GM19193 (cell line): Measurements from ENCODE around the gene OTOR.

Source experiments
- POLR2A ChIP-seq: IDR thresholded peaks from 4 replicates; pipeline ENCODE4 v1.6.1; 2011; ENCODE audit not compliant: insufficient read depth, insufficient read length; ENCODE audit errors: extremely low read depth

OTOR gene

DNA sequence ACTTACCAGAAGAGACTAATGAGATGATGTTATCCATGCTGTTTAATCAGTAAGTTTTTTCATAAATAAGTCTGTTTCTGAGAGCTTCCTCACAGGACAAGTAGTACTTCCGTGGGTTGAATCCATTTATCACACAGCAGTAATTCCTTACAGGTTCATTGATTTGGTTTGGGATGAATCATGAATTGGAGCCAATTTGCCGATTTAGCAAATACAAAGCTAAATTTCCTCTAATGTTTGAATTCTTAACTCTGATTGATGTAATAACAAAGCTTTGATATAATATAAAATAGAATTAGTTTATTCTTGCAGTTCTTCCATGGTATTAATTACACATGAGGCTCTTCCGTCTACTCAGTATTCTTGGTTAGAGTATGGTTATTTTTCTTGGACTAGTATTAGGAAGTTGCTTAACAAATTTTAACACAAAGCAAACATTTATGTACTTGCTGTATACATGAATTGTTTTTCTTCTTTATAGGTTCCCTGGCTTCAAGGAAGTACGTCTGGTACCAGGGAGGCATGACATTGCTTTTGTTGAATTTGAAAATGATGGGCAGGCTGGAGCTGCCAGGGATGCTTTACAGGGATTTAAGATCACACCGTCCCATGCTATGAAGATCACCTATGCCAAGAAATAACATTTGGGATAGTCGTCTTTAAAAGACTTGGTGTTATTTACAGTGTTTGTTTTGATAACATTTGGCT is 7.6 kb upstream of the OTOR start:
- TF ChIP-seq POLR2A: no peak

DNA sequence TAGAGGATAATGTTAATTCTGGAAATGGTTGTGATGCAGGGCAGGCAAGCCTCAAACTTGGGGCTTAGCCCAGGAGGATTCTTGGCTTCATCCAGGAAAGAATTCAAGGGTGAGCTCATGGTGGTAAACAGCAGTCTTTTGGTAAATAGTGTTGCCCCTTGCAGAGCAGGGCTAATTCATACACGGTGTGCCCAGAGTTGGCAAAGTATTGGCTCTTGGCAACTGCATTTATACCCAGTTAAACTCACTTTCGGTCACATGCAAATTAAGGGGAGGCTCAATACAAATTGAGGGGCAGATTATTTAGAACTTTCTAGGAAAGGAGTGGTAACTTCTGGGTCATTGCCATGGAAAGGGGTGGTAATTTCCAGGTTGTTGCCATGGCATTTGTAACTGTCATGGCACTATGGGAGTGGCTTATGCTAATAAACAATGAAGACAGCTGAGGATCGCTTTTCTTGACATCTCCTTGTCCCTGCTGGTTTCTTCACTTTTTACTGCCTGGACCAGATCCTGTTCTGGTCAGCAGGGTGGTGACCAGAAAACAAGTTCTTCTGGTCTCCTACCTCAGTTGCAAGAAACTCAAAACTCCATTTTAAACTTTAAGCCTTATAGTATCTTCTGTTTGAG is 3.9 kb upstream of the OTOR start:
- TF ChIP-seq POLR2A: no peak

DNA sequence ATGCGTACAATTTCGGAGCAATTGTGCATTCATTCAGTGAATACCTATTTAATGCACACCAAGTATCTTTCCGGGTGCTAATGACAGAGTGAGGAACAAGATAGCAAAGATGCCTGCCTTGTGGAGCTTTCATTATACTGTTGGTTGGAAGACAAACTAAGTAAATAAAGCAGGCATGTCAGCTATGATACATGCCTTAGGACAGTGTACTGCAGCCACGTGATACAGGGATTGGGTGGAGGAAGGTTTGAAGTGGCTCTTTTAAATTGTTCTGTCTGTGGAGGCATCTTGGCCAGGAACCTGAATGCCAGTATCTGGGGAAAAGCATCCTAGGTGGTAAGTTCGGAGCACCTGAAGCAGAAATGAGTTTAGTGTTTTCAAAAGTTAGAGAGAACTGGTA is 3.0 kb upstream of the OTOR start:
- TF ChIP-seq POLR2A: no peak

DNA sequence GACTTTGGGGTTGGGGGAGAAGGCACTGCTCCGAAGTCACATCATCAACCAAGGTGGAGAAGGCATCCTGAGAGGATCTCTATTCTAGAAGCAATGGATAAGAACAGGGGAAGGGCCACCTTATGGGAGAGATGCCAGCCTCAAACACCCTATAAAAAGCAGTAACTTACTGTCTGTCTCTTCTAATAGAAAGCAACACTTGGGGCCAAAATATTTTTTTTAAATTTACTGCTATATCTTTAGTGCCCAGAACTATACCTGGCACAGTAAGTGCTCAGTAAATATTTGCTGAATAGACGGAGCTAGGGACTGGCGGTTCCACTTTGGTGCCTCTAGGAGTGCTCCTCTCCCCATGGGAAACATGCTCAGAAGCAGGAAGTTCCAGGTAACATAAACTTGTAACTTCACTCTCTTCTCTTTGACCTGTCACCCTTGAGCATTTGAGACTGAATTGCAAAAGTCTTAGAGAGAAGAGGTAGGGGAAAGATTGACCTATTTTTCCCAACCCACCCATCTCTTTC is 807 bp upstream of the OTOR start:
- no peak for TF ChIP-seq POLR2A

DNA sequence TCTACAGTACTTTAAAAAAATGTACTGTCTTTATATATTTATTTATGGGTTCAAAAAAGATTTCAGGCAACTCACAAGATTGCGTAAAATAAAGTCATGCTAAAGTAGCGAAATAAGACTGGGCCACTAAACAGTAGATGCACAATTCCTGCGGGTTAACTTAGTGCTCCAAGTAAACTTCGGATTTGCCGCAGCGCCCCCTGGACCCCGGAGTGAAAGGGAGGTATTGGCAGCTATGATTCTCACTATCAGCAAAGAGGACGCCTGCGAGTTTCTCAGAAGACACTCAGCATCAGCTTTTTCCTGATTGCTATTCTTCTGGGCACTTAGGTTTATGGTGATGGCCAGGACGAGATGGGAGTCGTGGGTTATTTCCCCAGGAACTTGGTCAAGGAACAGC is 1.4 kb downstream of the OTOR start:
- TF ChIP-seq POLR2A: no peak

DNA sequence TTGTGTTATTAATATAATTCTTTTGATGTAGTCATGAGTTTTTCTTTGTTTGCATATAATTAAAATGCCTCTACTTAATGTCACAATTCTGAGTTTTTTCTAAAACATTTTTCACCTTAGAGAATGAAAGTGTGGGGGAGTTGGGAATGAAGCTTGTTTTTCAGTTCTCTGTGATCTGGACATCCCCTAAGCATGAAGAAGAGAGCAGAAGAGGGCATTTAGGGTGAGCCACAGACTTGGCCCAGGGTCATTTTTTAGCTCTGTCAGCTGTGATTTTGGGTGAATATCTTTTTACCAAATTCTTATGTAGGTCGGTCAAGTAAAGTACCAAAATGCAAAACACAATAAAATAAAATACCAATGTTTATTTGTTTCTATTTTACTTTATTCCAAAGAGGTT is 3.9 kb downstream of the OTOR start:
- no peak for TF ChIP-seq POLR2A

DNA sequence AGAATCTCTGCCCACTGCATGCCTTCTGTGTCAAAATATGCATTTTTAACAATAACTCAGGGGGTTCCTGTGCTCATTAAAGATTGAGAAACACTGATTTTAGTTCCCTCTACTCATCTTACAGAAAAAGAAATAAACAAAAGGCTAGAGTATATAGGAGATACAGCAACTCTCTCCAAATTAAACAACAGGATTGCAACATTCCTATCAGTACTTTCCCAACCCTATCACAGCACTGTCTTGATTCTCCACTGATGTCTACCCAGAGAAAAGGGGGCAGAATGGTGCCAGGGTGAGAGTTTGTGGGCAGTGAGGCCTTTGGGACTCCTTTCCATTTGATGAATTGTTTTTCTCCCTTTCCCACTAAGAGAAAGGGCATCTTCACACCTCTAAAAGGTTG is 4.7 kb downstream of the OTOR start:
- no peak for TF ChIP-seq POLR2A

DNA sequence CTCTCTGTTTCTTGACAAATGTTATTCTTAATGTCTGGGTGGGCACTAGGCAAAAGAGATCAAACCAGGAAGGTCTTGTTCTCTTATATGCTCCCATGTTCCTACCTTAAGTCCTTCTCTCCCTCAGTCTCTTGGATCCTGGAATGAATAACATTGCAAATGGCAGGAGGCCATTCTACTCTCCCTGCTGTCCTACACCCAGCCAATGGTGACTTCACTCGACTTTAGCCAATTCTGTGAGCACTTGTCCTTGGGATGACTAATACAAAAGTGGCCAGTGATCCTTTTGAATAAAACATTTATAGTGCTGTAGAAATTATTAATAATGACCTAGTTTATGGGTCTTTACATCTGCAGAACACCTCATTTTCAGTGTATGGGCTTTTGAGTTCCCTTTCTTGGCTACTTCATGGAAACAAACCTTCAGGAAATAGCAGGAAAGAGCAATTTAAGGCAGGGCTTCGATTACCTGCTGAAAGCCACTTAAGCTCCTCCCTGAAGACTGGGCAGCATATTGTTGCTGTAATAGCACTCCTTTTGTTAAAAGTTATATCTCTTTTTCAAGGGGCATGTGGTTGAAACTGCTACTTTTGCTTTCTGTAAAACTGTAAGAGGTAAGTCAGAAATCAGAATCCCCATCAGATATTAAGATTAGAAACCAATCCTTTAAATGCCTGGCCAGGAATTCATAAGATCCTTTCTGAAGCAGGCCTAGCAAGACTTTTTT is 10.5 kb downstream of the OTOR start:
- no peak for TF ChIP-seq POLR2A

DNA sequence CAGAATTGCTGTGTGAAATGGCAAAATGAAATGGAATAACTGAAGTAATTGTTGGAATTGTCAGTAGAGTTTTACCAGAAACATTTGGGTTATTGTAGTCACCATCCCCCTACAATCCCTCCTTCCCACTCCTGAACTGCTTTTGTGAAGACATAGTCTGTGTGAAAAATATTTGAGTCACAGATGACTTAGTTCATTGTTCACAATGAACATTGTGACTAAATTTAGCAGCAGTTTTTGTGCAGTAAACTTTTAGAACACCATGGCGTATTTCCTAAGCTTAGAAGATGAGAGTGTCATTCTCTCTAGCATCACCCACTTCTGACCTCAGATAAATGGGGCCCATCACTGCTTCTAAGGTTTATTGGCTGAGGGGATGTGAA is 11.0 kb downstream of the OTOR start:
- no peak for TF ChIP-seq POLR2A

DNA sequence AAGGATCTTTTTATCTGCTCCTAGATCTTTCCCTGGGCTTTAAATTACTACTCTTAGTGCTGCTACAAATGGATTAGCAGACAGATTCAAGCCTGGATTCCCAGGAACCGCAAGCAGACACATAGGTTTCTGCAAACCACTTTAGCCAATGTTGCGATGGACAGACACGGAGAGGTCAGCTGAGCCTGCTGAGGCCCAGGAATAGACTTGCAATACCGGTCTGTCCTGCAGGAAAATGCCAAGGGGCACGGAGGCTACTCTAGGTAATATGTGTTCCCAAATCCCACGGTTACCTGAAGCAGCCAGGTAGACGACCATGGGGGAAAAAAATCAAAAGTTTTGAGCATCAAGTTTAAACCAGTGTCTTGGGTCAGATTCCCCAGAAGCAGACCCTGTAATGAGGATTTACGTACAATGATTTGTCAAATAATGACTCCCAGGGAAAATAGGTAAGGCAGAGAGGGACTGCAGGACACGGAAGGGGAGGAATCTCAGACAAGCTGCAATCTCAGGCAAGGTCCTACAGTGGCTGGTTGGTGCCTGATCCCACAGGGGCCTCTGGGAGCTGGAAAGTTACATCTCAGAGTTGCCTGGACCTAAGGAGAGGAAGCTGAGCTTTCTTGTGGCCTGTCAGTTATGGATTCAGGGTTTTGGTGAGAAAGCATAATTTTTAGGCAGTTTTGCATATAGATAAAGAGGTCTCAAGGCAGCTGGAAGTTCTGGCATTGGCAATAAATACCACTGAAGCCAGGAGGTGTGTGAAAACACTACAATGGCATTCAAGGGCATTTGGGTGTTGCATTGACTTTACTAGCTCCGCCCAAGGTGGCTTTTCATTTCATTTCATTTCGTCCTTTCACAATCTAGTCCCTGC is 12.5 kb downstream of the OTOR start:
- no peak for TF ChIP-seq POLR2A

DNA sequence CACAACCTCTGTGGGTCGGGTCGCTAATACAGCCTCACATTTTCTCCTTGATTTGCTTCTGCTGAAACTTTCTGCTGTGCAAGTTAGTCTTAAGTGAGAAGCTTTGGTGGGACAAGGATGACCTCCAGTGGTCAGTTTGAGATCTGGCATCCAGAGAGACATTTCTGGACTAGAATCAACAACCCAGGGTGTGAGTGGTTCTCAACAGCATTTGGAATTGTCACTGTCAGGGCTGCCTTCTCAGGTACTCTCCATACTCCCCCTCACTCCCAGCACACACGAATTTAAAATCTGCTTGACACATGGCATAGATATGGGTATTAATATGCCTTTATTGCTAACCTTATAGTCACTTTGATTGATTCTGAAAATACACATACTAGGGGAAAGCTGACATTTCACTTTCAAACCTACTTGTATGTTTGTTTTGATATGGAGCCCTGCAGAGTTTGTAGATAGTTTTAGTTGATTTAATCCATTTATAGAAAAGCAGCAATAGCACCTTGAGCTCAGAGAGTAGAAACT is 13.2 kb downstream of the OTOR start:
- no peak for TF ChIP-seq POLR2A

DNA sequence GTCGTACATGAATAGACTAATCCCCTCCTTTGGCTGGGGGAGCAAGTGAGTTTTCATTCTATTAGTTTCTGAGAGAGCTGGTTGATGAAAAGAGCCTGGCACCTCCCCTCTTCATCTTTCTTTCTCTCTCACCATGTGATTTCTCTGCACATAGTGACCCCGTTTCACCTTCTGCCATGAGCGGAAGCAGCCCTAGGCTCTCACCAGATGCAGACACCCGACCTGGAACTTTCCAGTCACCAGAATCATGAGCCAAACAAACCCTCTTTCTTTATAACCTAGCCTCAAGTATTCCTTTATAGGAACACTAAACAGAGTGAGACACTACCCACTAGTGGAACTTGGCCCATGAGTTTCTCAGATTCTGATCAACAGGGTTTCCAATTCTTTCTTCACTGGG is 16.4 kb downstream of the OTOR start:
- TF ChIP-seq POLR2A: no peak

DNA sequence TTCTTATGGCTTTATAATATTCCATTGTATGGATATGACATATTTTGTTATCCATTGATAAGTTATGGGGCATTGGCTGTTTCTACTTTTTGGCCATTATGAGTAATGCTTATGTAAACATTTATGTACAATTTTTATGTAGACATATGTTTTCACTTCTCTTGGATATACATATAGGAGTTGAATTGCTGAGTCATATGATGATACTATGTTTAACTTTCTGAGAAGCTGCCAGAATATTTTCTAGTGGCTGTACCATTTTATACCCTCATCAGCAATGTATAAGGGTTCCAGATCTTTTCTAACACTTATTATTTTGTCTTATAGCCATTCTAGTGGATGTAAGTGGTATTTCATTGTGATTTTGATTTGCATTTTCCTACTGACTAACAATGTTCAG is 23.1 kb downstream of the OTOR start:
- TF ChIP-seq POLR2A: no peak

DNA sequence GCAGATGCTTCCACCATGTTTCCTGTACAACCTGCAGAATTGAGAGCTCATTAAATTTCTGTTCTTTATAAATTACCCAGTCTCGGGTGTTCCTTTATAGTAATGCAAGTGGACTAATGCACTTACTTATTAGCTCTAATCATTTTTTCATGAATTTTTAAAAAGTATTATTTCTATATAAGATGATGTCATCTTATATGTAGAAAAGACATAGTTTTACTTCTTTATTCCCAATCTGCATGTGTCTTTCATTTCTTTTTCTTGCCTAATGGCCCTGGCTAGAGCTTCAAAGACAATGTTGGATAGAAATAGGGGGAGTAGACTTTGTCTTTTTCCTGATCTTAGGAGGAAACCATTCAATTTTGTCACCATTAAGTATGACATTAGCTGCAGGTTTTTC is 27.8 kb downstream of the OTOR start:
- no peak for TF ChIP-seq POLR2A

DNA sequence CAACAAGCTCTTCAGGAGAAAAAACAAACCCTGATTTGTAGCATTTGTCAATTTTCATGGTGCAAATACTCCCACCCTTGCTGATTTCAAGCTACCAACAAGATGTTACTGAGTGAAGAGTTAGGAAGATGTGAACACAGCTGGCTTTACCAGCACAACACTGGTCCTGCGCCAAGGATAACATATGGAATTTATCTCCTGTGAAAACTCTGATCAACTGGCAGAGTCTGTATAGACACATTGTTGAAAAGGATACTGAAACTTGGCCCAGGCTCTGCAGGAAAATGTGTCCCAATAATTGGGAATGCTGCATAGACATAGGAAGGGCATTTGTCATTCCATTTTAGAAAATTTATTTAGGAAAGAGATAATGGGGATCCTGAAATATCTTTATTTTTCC is 29.0 kb downstream of the OTOR start:
- no peak for TF ChIP-seq POLR2A

DNA sequence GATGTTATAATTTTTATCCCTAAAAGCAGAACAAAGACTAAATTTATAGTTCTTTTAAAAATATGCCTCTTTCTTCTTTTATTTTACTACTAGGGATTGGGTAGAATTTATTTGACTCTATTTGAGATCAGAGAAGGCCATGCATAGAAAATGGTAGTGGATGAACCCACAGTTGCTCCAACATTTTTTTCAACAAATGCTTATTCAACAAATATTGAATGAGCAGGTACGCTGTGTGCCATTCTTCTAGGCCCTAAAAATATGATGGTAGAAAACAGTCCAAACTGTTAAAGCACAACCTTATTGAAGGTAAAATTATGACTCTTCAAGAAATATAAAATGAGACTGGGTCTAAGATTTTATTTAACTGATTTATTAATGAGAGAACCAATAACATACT is 30.0 kb downstream of the OTOR start:
- no peak for TF ChIP-seq POLR2A

DNA sequence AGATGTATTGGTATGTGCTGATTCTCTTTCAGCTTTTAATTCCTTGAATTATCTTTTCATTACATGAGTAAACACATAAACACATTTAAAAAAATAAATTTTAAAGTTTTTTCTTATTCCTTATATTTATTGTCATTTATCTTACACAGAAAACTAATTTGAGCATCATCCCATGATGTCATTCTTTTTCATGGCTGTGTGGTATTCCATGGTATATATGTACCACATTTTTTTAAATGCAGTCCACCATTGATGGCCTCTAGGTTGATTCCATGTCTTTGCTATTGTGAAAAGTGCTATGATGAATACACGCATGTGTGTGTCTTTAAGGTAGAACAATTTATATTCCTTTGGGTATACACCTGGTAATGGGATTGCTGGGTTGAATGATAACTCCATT is 33.3 kb downstream of the OTOR start:
- no peak for TF ChIP-seq POLR2A
